Neutrophil (primary cell): ENCODE data around the gene MDC1.
"Not testable (repeated sequence)": the region's sequence is repeated elsewhere in the genome, so short reads cannot be mapped to it uniquely, and the experiment has no call there.

ENCODE experiments used
- H3K27ac ChIP-seq: fragments of 200-600 bp; sonication (generic); 2 replicates; pipeline ENCODE4 v1.5.1; 2016; ENCODE audit warnings: mild to moderate bottlenecking, moderate library complexity
- H3K27me3 ChIP-seq: fragments of 200-600 bp; sonication (generic); 2 replicates; pipeline ENCODE4 v1.6.0; 2016; ENCODE audit warnings: mild to moderate bottlenecking
- H3K36me3 ChIP-seq: fragments of 200-600 bp; sonication (generic); 2 replicates; pipeline ENCODE4 v1.5.1; 2017
- H3K4me1 ChIP-seq, 2 experiments: fragments of 200-600 bp in 1 of 2; sonication (generic) in 1 of 2; 1 replicate in 1 of 2; 2 replicates in 1 of 2; pipeline versions ENCODE4 v1.5.1 to v1.6.1; 2013 to 2016; ENCODE audit warnings: low read depth in 1 of 2, low read length in 1 of 2, mild to moderate bottlenecking in 1 of 2, moderate library complexity in 1 of 2; ENCODE audit not compliant: control insufficient read depth in 1 of 2, insufficient read depth in 1 of 2
- H3K4me3 ChIP-seq, 2 experiments: fragments of 200-600 bp in 1 of 2; sonication (generic) in 1 of 2; 1 replicate in 1 of 2; 2 replicates in 1 of 2; pipeline ENCODE4 v1.5.1; 2013 to 2016; ENCODE audit warnings: low read depth in 1 of 2, low read length in 1 of 2, mild to moderate bottlenecking in 1 of 2, moderate library complexity in 1 of 2
- H3K9me3 ChIP-seq: fragments of 200-600 bp; sonication (generic); 2 replicates; pipeline ENCODE4 v1.5.1; 2016
- CTCF ChIP-seq: fragments of 200-600 bp; sonication (generic); IDR thresholded peaks from 2 replicates; pipeline ENCODE4 v1.5.1; 2016; ENCODE audit warnings: antibody characterized with exemption

The MDC1 gene

GRCh38 chr6:30763155-30763617 lies 46.1 kb upstream of the MDC1 start:
- no peaks in the 10 kb centered on the region for H3K36me3 ChIP-seq
- no peaks in the 10 kb centered on the region for H3K9me3 ChIP-seq
- no peak overlapping the region for H3K4me3 ChIP-seq
- peak overlapping the region; percentile 46 for H3K27ac ChIP-seq
- TF ChIP-seq CTCF = no peak
- peaks cover 15% of the 10 kb centered on the region for H3K27me3 ChIP-seq
- peaks cover 46 to 53% of the 10 kb centered on the region in 2 experiments for H3K4me1 ChIP-seq

- Histone ChIP-seq H3K9me3 (no peaks in the 10 kb centered on the region), H3K4me1 (peaks cover 45 to 50% of the 10 kb centered on the region in 2 experiments), H3K36me3 (no peaks in the 10 kb centered on the region), H3K4me3 (no peak overlapping the region), H3K27ac (no peak overlapping the region), H3K27me3 (peaks cover 15% of the 10 kb centered on the region)
- TF ChIP-seq CTCF = no peak
These were observed 44.8 kb upstream of the MDC1 start for GRCh38 chr6:30761791-30762429.

GRCh38 chr6:30760549-30760948 lies 43.5 kb upstream of the MDC1 start:
- H3K4me3 ChIP-seq = no peak overlapping the region
- peaks cover 48 to 55% of the 10 kb centered on the region in 2 experiments for H3K4me1 ChIP-seq
- H3K36me3 ChIP-seq = no peaks in the 10 kb centered on the region
- H3K27ac ChIP-seq = no peak overlapping the region
- H3K27me3 ChIP-seq = peaks cover 15% of the 10 kb centered on the region
- TF ChIP-seq CTCF = no peak
- H3K9me3 ChIP-seq = no peaks in the 10 kb centered on the region

GRCh38 chr6:30759575-30760239 lies 42.6 kb upstream of the MDC1 start:
- peaks cover 13% of the 10 kb centered on the region for H3K27me3 ChIP-seq
- H3K36me3 ChIP-seq = no peaks in the 10 kb centered on the region
- H3K4me3 ChIP-seq = no peak overlapping the region
- no peak overlapping the region for H3K27ac ChIP-seq
- no peaks in the 10 kb centered on the region for H3K9me3 ChIP-seq
- H3K4me1 ChIP-seq = peaks cover 49 to 51% of the 10 kb centered on the region in 2 experiments
- TF ChIP-seq CTCF = no peak

- Histone ChIP-seq H3K9me3 (no peaks in the 10 kb centered on the region), H3K4me1 (peaks cover 39 to 44% of the 10 kb centered on the region in 2 experiments), H3K4me3 (no peak overlapping the region), H3K27ac (no peak overlapping the region), H3K27me3 (peaks cover 4% of the 10 kb centered on the region), H3K36me3 (no peaks in the 10 kb centered on the region)
- TF ChIP-seq CTCF = no peak
These were observed 40.3 kb upstream of the MDC1 start for GRCh38 chr6:30757261-30757904.

- not testable (repeated sequence) for H3K27ac ChIP-seq, H3K27me3 ChIP-seq, H3K36me3 ChIP-seq, H3K4me3 ChIP-seq, H3K9me3 ChIP-seq
- peaks cover 42 to 49% of the 10 kb centered on the region in 2 experiments for H3K4me1 ChIP-seq
These were observed 39.4 kb upstream of the MDC1 start for GRCh38 chr6:30756405-30757003.
